ENCODE data around the gene YIF1A. TPM values are rescaled to one million over a fixed set of nuclear protein-coding genes. Genes with fewer than 3 reads are reported as not detected.

The YIF1A gene
- total RNA-seq, 1 experiment from 2014 or later, result 86.1 TPM

GRCh38 chr11:66247295-66247694, 41.6 kb downstream of the YIF1A start:
- DNase-seq (ENCODE audit: low spot score), result no peak

- no peak for DNase-seq (ENCODE audit: low spot score)
These were observed 45.0 kb downstream of the YIF1A start for GRCh38 chr11:66243782-66244535.

GRCh38 chr11:66242095-66242765, 46.7 kb downstream of the YIF1A start:
- DNase-seq (ENCODE audit: low spot score), result no peak

- DNase-seq (ENCODE audit: low spot score), result no peak
These were observed 48.2 kb downstream of the YIF1A start for GRCh38 chr11:66240781-66241136.

- DNase-seq (ENCODE audit: low spot score), result no peak
These were observed 48.8 kb downstream of the YIF1A start for GRCh38 chr11:66239998-66240780.

GRCh38 chr11:66239511-66239910, 49.4 kb downstream of the YIF1A start:
- DNase-seq (ENCODE audit: low spot score), result no peak

GRCh38 chr11:66238786-66239413, 50.0 kb downstream of the YIF1A start:
- no peak for DNase-seq (ENCODE audit: low spot score)

- no peak for DNase-seq (ENCODE audit: low spot score)
These were observed 51.1 kb downstream of the YIF1A start for GRCh38 chr11:66237867-66238266.

- no peak for DNase-seq (ENCODE audit: low spot score)
These were observed 53.8 kb downstream of the YIF1A start for GRCh38 chr11:66235141-66235540.

Other genes with a start within 250 kb of the YIF1A start
- gene GAL3ST3, start 240.0 kb downstream of the YIF1A start, total RNA-seq (2014; rRNA removed; shearing (Covaris generic)), result not detected in 2 replicates
- gene SF3B2, start 236.8 kb downstream of the YIF1A start, total RNA-seq (2014; rRNA removed; shearing (Covaris generic)), result 172 and 177 TPM in 2 replicates
- 15.1 and 18.0 TPM in 2 replicates for gene PACS1, start 218.9 kb downstream of the YIF1A start, total RNA-seq (2014; rRNA removed; shearing (Covaris generic))
- gene KLC2, start 31.4 kb downstream of the YIF1A start, total RNA-seq (2014; rRNA removed; shearing (Covaris generic)), result 21.4 and 28.2 TPM in 2 replicates
- gene RAB1B, start 20.5 kb downstream of the YIF1A start, total RNA-seq (2014; rRNA removed; shearing (Covaris generic)), result 132 and 133 TPM in 2 replicates
- 0.72 and 1.9 TPM in 2 replicates for gene CNIH2, start 11.0 kb downstream of the YIF1A start, total RNA-seq (2014; rRNA removed; shearing (Covaris generic))
- 0.05 TPM in 1 of 2 replicates, not detected in the other for gene TMEM151A, start 2.8 kb upstream of the YIF1A start, total RNA-seq (2014; rRNA removed; shearing (Covaris generic))
- gene CD248, start 27.9 kb upstream of the YIF1A start, total RNA-seq (2014; rRNA removed; shearing (Covaris generic)), result not detected in 2 replicates
- 15.6 and 15.7 TPM in 2 replicates for gene RIN1, start 47.3 kb upstream of the YIF1A start, total RNA-seq (2014; rRNA removed; shearing (Covaris generic))
- 95.8 and 104 TPM in 2 replicates for gene BRMS1, start 56.0 kb upstream of the YIF1A start, total RNA-seq (2014; rRNA removed; shearing (Covaris generic))
- gene B4GAT1, start 58.5 kb upstream of the YIF1A start, total RNA-seq (2014; rRNA removed; shearing (Covaris generic)), result 47.0 and 54.1 TPM in 2 replicates
- not detected in 2 replicates for gene SLC29A2, start 82.6 kb upstream of the YIF1A start, total RNA-seq (2014; rRNA removed; shearing (Covaris generic))
- gene NPAS4, start 131.9 kb upstream of the YIF1A start, total RNA-seq (2014; rRNA removed; shearing (Covaris generic)), result not detected in 2 replicates
- 80.0 and 127 TPM in 2 replicates for gene MRPL11, start 149.7 kb upstream of the YIF1A start, total RNA-seq (2014; rRNA removed; shearing (Covaris generic))
- gene PELI3, start 177.8 kb upstream of the YIF1A start, total RNA-seq (2014; rRNA removed; shearing (Covaris generic)), result 13.3 and 16.1 TPM in 2 replicates
- 76.7 and 79.7 TPM in 2 replicates for gene DPP3, start 191.3 kb upstream of the YIF1A start, total RNA-seq (2014; rRNA removed; shearing (Covaris generic))
- 14.7 and 22.0 TPM in 2 replicates for gene BBS1, start 221.5 kb upstream of the YIF1A start, total RNA-seq (2014; rRNA removed; shearing (Covaris generic))

All from A172 (cell line).